Stimulated activated CD8-positive, alpha-beta memory T cell treated with anti-CD3 and anti-CD28 coated beads, Interleukin-4, amount 100 ng/mL, for 24 hours (primary cell): ENCODE data around the gene C10orf62.

Experiments
- DNase-seq: peaks from one replicate; pipeline ENCODE4 v3.0.0-alpha.2; 2020; ENCODE audit warnings: low read depth

Gene C10orf62

DNA sequence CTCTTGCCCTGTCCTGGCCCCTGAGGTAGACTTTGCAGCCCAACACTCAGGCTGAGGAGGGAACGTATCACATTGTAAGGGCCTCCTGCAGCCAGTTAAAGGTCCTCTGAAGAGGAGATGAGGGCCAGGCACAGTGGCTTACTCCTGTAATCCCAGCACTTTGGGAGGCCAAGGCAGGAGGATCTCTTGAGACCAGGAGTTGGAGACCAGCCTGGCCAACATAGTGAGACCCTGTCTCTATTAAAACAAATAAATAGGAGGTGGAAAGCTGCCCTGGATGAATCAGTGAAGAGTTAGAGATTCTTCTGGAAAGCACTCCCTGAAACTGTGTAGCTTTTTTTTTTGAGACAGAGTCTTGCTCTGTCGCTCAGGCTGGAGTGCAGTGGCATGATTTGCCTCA lies 2.3 kb upstream of the C10orf62 start:
- DNase-seq: no peak

DNA sequence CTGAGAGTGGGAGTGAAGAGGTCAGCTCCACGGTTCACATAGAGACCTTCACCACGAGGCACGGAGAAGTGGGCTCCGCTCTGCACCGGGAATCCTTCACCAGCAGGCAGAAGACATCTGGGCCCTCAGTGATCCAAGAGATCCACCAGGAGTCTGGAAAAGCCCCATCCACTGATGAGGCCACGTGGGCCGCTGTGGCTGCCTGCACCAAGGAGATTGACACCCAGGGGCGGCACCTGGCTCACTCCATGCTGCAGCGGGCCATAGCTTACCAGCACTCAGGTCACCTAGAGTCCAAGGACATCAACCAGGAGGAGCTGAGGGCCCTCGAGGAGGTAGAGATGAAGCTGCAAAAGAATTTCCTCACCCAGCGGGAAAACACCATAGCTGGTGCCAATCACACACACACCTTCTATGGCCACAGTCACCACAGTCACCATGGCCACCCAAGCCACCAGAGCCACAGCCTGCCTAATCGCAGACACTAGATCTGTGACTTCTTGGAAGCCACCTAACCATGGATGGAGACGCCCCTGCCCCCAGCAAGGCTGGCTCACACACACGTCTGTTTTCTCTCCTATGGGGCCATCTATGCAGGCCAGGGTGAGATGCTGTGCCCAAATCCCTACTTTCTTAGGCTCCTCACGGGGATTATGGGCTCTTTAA lies 694 bp downstream of the C10orf62 start:
- peak; percentile 8 for DNase-seq

DNA sequence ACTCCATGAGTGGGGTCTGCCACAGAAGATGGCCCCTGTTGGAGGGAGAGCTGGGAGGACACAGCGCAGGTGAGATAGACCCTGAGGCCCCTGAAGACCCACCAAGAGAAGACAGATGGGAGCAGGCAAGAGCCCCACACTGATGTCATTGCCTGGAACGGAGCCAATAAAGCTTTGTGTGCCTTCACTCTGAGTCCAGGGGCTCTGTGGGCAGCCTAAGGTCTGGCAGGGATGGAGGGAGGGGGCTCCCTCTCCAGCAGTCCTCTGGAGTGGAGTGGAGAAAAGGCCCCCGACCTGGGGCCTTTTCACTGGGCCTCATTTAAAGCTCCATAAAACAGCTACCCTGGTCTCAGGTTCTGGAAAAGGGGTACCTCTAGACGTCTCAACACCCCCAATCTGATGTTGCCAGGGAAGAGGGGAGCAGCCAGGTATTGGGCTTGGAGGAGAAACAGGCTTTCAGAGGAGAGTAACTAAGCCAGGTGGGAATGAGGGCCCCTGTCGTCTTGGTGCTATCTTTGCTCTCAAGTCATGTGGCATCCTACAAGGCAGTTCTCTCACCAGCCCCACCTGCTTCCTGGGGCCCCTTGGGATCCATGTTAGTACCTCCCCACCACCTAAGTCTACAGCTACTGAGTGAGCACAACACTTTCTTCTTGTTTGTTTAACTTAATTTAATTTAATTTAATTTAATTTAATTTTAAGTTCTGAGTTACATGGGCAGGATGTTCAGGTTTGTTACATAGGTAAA lies 1.4 kb downstream of the C10orf62 start:
- DNase-seq: no peak

DNA sequence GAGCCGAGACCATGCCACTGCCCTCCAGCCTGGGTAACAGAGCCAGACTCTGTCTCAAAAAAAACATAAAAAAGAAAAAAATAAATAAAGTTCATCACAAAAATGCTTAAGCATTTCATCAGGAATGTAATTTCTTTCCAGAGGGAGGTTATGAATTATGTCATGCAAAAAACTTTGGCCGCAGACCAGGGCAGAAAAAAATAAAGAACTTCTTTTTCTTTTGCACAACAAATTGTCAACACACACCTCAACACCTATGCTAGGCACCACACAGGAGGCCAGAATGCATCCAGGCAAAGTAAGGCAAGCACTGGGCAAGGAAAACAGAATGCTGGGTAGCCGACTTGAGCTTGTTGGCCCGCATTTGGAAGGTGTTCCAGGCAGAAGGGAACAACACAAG lies 3.9 kb downstream of the C10orf62 start:
- DNase-seq: no peak

DNA sequence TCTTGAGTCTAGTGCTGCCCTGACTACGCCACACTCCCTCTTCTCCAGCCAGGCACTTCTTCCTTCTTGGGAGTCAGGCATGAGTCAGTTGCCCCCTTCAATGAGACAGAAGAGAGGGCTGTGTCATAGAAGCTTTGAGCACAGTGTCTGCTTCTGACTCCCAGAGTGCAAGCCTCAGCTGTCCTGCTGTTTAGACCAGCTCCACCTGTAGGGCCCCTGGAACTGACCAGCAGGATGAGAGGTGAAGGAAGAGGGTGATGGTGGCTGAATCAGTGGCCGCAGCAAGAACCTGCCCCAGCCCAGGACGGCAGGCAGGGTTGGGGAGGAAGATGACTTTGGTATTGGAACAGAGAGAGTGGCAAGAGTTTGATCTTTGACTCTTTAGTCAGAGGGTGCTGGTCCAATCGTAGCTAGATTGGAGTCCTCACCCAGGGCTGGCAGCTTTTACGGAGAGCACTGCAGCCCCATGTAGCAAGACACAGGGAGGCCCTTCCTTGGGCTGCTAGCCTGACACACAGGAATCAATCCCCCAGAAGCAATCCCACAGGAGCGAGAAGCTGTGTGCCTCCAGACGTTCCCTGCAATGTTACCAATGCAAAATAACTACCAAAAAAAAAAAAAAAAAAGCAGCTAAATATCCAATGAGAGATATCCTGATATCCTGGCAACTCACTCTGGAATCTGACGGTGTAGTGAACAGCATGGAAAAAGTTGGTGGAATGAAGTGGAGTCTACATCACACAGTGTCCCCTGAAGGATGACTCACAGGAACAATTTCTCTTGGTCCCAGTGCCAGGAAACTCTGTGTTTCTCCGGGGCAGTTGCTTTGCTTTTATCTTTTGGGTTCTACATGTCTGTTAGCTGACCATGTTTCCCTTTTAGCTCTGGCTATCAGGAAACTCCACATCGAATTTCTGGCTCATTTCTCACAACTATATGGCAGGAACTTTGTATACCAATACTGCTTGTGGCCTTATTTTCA lies 6.9 kb downstream of the C10orf62 start:
- no peak for DNase-seq

DNA sequence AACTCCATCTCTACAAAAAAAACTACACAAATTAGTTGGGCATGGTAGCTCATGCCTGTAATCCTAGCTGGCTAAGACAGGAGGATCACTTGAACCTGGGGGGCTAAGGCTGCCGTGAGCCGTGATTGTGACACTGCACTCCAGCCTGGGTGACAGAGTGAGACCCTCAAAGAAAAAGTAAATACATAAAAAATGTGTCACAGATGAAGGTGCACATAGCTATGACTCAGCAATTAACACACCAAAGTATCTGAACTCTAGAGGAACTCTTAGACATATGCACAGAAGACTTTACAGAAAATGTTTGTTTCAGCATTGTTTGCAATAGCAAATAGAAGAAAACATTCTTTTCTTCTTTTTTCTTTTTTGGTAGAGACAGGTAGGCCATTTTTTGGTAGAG lies 8.3 kb downstream of the C10orf62 start:
- DNase-seq: no peak

DNA sequence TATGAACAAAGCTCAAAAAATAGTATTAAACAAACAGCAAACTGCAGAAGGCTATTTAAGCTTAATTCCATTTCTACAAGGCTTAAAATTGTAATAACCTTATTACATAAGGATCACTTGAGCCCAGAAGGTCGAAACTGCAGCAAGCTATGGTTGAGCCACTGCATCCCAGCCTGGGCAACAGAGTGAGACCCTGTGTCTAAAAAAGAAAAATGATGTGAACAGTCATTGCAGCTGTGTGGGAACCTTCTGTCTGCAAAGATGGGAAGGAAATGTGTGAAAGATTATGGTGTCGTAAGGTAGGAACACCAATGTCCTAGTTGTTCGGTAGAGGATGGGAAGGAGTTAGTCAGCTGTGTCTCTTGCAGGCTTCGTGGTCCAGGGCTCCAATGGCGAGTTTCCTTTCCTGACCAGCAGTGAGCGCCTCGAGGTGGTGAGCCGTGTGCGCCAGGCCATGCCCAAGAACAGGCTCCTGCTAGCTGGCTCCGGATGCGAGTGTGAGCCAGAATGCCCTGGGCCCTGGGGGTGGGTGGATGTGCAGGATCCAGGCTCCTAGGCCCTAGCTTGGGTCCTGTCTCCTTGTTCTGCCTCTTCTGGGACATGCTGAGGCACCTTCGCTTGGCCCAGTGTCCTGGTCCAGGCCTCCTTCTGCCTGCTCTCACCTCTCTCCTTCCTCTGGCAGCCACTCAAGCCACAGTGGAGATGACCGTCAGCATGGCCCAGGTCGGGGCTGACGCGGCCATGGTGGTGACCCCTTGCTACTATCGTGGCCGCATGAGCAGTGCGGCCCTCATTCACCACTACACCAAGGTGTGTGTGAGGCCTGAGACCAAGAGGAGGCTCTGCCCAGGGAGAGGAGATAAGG lies 9.1 kb downstream of the C10orf62 start:
- DNase-seq: no peak

DNA sequence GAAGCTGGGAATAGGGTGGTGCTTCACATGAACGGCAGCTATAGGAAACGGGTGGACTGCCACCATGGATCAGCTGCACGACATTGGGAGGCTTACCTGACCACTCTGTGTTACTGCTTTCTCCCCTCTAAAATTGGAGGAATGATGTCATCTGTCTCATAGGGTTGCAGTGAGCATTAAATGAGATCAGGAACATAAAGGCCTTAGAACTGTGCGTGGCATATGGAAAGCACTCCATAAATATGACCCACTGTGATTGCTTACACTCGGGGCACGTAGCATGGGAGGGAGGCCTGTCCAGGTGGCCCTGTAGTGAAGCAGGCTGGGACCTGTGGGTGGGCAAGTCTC lies 9.7 kb downstream of the C10orf62 start:
- no peak for DNase-seq

DNA sequence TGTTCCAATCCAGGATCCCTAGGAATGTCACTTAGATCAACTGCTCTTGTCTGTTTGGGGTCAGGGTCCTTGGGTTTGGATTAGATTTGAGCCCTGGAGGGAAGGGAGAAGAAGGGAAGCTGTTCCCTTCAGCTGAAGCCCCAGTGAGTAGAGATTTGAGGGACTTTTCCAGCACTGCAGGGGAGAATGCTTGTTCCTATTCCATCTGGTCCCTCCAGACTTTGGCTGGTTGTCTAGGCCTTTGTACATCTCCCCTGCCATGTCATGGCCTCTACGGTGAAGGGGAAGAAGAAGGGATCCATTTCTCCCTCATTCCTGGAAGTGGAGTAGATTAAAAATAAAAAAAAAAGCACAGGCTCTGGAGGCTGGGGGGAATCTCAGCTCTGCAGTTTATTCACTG lies 11.1 kb downstream of the C10orf62 start:
- DNase-seq: no peak

DNA sequence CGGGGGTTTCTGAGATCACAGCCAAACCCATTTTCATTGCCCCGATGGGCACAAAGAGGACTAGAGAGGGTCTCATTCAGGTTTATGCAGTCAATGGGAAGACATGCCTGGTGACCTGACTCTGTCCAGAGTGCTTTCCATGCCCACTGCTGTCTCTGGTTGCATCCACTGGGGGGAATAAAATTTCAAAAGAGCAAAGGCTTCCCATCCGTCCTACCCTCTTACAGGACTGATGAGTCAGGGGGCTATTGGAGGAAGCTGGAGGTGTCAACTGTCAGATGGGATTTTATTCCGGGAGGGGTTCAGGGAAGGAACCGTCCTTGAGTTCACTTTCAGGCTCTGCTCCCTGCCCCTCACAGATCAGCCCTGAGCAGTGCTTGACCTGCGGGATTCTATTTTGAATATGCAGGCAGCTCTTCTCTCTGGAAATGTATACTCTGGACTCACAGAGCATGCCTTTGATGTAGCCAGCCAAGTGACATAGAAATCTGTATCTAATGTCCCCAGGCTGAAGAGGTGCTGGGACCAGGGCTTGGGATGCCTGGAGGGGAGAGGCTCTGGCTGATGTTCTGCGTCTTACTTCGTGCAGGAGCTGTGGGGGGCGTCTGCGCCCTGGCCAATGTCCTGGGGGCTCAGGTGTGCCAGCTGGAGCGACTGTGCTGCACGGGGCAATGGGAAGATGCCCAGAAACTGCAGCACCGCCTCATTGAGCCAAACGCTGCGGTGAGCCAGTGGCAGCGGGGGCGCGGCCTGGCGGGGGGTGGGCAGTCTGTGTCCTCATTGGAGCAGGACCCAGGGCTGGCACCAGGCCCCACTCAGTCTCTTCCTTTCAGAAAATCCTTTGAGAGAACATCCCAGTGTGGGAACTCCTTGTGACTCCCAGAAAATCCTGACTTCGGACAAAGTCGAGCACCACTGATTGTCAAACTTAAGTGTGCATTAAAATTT lies 12.0 kb downstream of the C10orf62 start:
- no peak for DNase-seq

DNA sequence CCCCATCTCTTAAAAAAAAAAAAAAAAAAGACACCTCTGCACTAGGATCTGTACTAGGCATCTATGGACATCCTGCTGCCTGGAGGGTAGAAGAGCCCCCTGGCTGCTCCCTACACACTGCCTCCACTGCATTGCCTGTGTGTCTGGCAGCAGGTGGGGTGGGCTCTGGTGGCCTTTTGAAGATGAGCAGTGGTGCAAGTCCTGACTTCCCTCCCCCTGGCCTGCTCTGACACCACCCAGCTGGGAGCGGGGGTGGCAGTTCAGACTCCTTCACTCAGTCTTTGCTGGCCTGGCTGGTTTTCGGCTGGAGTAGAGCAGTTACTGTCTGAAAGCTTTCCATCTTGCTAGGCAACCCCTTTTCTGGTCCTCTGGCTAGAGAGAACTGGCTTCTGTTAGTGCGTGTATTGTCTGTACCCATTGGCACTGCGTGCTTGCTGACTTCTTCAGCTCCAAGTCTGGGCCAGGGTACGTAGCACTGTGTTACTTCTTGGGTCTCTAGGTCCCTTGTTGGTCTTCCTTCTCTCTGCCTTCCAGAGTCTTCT lies 17.6 kb downstream of the C10orf62 start:
- no peak for DNase-seq

DNA sequence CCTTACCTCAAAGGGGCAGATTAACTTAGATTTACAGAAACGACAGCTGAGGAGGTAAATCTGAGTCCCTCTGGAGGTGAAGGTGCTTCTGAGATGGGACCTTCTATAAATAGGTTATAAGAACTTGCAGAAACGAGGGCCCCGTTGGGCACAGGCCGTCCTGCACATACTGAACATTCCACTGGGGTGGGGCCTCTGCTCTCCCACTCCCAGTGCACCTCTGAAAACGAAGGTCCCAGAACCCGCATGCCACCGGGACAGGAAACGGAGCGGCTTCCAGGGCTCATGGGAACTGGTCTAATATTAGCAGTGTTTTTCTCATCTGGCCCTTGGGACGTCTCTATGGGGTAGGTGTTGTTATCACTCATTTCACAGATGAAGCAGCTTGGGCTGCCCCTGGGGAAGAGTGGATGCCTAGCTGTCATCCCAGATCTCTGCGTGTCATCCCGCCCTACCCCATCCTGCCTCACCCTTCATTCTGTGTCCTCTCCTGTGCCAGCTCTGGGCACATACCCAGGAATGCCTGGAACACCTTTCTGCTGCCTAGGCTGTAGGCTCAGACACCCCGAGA lies 19.6 kb downstream of the C10orf62 start:
- no peak for DNase-seq

DNA sequence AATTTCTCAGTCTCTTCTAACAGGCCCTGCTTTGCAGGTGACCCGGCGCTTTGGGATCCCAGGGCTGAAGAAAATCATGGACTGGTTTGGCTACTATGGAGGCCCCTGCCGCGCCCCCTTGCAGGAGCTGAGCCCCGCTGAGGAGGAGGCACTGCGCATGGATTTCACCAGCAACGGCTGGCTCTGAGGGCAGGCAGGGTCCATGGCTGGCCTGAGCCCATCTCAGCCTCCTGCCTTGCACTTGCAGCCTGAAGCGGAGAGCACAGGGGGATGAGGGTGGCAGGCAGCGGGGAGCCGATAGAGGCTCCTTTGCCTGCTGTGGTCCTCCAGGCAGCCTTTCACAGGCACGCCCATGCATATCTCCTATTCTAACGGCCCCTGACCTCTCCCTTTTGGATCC lies 22.0 kb downstream of the C10orf62 start:
- no peak for DNase-seq

DNA sequence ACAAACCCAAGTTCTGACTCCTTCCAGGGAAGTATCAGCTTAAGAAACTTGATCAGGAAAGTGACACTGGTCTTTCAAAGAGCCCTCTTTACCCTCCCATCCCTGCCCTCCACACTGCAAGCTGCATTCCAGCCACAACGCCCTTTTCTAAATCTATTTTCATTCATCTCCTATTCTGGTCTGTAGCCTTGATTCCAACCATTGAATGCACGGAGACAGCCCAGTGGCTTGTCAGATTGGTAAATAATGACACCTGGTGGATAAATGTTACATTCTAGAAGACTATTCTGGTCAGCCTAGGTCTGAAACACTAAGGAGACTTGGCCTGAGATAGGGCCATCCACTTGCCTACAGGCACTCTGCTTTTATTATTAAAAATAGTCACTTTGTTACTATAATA lies 22.9 kb downstream of the C10orf62 start:
- DNase-seq: no peak

DNA sequence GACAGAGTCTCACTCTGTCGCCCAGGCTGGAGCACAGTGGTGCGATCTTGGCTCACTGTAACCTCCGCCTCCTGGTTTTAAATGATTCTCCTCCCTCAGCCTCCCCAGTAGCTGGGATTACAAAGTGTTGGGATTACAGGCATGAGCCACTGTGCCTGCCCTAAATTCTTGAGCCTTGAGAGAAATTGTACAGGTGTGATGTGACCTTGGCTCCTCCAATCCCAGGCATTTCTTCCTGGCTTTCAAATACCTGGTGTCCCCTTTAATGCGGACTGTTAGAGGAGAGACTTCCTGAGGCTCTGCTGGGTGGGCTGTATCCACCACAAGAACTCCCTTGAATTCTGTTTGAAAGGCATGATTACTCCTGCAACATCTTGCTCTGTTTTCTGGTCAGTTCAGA lies 28.8 kb downstream of the C10orf62 start:
- DNase-seq: no peak

DNA sequence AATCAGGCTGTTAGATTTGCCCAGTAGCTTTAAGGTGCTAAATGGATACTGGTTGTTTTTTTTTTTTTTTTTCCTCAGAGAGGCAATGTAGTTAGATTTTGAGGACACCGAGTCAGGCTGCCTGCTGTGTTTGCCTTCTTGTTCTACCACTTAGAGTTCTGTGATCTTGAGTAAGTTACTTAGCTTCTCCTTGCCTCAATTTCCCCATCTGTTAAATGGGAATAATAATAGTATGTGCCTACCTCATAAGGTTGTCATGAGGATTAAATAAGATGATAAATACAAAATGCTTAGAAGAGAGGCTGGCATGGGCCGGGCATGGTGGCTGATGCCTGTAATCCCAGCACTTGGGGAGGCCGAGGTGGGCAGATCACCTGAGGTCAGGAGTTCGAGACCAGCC lies 29.2 kb downstream of the C10orf62 start:
- no peak for DNase-seq

DNA sequence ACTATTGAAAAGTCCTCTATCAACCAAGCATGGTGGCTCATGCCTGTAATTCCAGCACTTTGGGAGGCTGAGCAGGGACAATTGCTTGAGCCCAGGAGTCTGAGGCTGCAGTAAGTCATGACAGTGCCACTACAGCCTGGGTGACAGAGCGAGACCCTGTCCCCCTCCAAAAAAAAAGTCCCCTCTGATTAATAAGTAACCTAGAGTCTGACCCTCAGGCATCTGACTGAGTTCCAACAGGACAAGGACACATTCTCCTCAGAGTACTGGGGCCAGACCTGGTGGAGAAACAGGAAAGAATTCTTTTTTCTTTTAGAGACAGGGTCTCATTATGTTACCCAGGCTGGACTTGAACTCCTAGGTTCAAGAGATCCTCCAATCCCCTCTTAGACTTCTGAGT lies 33.8 kb downstream of the C10orf62 start:
- DNase-seq: no peak

DNA sequence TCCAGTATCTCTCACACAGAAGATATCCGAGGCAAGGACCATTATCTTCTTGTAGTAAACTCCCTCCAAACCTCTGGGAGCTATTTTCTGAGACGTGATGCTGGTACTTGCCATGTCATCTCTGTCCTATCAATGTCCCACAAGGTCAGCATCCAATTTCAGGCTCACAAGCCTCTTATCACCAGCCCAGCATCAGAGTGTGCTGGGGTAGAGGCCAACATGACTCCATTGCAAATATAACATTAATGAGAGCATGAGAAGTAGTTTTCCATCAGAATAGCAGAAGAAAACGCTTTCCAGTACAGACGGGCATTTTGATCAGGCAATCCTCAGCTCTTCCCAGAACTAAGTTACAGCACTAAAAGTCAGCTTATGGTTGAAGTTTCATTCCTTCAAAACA lies 38.2 kb downstream of the C10orf62 start:
- no peak for DNase-seq

DNA sequence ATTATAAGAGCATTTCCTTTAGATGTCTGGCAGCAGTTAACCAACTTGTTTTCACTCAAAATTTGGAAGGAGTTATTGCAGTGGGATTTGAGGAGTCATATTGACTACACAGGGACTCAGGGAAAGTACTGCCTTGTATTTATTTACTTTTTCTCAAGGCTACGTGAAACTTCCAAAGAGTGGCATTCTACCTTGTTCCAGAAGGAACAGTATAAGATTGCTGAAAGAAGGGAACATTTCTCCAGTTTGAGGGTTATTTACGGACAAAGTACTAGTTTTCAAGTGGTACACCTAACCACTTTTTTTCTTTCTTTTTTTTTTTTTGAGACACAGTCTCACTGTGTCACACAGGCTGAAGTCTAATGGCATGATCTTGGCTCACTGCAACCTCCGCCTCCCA lies 38.7 kb downstream of the C10orf62 start:
- no peak for DNase-seq

DNA sequence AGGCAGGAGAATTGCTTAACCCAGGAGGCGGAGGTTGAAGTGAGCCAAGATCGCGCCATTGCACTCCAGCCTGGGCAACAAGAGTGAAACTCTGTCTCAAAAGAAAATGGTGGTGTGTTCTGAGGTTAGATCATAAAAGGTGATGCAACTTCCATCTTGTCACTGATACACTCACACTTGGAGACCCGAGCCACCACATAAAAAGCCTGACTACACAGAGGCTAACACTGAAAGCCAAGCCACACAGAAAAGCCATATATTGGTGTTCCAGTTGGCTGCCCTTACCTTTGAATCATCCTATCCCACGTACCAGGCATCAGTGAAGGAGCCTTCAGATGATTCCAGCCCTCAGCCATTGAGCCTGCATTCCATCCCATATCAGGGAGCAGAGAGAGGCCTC lies 39.8 kb downstream of the C10orf62 start:
- DNase-seq: no peak
